H1 (cell line): ENCODE measurements around the gene SUSD6. TPM values are rescaled to one million over a fixed set of nuclear protein-coding genes. Genes with fewer than 3 reads are reported as not detected.

ENCODE experiments used
- CHD1 ChIP-seq: IDR thresholded peaks from 2 replicates; pipeline ENCODE4 v1.6.1; 2012; ENCODE audit warnings: low read depth, low read length, improper control_type of control experiment
- GABPA ChIP-seq: IDR thresholded peaks from 2 replicates; pipeline ENCODE4 v1.6.1; 2011; ENCODE audit warnings: mild to moderate bottlenecking, low read length, moderate library complexity, borderline replicate concordance; ENCODE audit not compliant: insufficient read depth
- HDAC6 ChIP-seq: IDR thresholded peaks from one replicate; pipeline ENCODE4 v1.7.1; 2012; ENCODE audit warnings: low read depth, mild to moderate bottlenecking, inconsistent platforms, low read length, moderate library complexity
- KDM4A ChIP-seq: IDR thresholded peaks from one replicate; pipeline ENCODE4 v1.7.1; 2012; ENCODE audit warnings: low read depth, mild to moderate bottlenecking, moderate library complexity, low read length, inconsistent platforms; ENCODE audit not compliant: severe bottlenecking
- KDM5A ChIP-seq: fragments of 200-600 bp; IDR thresholded peaks from 2 replicates; pipeline ENCODE4 v1.7.1; 2012; ENCODE audit warnings: mild to moderate bottlenecking, low read length, inconsistent platforms, mixed read lengths
- POLR2AphosphoS5 ChIP-seq: IDR thresholded peaks from 2 replicates; pipeline ENCODE4 v1.6.1; 2011; ENCODE audit warnings: low read depth, low read length
- RFX5 ChIP-seq: IDR thresholded peaks from 2 replicates; pipeline ENCODE4 v1.6.1; 2011; ENCODE audit warnings: low read depth, low read length, improper control_type of control experiment, borderline replicate concordance
- YY1 ChIP-seq: IDR thresholded peaks from 2 replicates; pipeline ENCODE4 v1.6.1; 2011; ENCODE audit warnings: low read depth, mild to moderate bottlenecking, low read length
- polyA plus RNA-seq, 7 experiments: library from polyadenylated mRNA; depleted of rRNA in 3 of 7; stranded (reverse) in 5 of 7; unstranded in 2 of 7; fragments of >200 nt in 5 of 7; fragments of 200-250 nt in 2 of 7; gene quantifications; 1 replicate in 5 of 7; 2 replicates in 1 of 7; 4 replicates in 1 of 7; pipeline versions ENCODE4 v1.2.1 to v1.2.3, GENCODE V29; 2011 to 2013; ENCODE audit warnings: missing spikeins in 2 of 7, mixed read lengths in 2 of 7
- total RNA-seq: library from RNA; stranded (reverse); fragmentation: NEBNext Ultra II Directional; extraction: Animal tissue kit (Norgen Biotek cat#: 25700); gene quantifications from 2 replicates; pipeline ENCODE4 v1.2.1, GENCODE V29; 2021
- TF ChIP-seq, protein P1 (sequence below): fragments of 300-600 bp; sonication (generic); IDR thresholded peaks from 2 replicates; pipeline ENCODE4 v1.7.1; 2012; ENCODE audit warnings: low read length, moderate library complexity, mild to moderate bottlenecking, inconsistent platforms; ENCODE audit not compliant: insufficient replicate concordance
- TF ChIP-seq, protein P2 (sequence below), 3 experiments: IDR thresholded peaks; 1 replicate in 2 of 3; 2 replicates in 1 of 3; pipeline versions ENCODE4 v1.5.1 to v1.6.1; 2011; ENCODE audit warnings: low read length in 3 of 3, mild to moderate bottlenecking in 3 of 3, inconsistent platforms in 2 of 3, low read depth in 1 of 3, moderate library complexity in 1 of 3; ENCODE audit not compliant: insufficient read depth in 1 of 3; ENCODE audit errors: control extremely low read depth in 1 of 3

Gene SUSD6
- total and polyA plus RNA-seq, 2 of the 8 experiments (the other 6 are each of a cell fraction or from before 2014, with no cell fraction given) = 3.0 to 3.8 TPM

DNA sequence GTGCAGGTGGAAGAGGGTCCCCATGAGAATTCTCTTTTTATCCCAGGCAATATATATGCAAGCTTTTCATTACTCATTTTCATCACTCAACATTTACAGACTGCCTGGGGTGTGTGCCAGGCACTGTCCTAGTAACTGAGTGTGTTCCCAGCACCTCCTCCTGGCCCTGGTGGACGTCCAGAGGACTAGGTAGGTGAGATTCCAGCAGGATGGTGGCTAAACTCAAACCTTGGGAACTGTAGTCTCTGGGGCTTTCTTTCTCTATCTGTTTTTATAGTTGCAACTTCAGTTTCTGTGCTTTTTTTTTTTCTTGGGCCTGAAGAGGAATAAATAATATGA lies 63.8 kb downstream of the SUSD6 start (continued):
- TF ChIP-seq, protein P1, sequence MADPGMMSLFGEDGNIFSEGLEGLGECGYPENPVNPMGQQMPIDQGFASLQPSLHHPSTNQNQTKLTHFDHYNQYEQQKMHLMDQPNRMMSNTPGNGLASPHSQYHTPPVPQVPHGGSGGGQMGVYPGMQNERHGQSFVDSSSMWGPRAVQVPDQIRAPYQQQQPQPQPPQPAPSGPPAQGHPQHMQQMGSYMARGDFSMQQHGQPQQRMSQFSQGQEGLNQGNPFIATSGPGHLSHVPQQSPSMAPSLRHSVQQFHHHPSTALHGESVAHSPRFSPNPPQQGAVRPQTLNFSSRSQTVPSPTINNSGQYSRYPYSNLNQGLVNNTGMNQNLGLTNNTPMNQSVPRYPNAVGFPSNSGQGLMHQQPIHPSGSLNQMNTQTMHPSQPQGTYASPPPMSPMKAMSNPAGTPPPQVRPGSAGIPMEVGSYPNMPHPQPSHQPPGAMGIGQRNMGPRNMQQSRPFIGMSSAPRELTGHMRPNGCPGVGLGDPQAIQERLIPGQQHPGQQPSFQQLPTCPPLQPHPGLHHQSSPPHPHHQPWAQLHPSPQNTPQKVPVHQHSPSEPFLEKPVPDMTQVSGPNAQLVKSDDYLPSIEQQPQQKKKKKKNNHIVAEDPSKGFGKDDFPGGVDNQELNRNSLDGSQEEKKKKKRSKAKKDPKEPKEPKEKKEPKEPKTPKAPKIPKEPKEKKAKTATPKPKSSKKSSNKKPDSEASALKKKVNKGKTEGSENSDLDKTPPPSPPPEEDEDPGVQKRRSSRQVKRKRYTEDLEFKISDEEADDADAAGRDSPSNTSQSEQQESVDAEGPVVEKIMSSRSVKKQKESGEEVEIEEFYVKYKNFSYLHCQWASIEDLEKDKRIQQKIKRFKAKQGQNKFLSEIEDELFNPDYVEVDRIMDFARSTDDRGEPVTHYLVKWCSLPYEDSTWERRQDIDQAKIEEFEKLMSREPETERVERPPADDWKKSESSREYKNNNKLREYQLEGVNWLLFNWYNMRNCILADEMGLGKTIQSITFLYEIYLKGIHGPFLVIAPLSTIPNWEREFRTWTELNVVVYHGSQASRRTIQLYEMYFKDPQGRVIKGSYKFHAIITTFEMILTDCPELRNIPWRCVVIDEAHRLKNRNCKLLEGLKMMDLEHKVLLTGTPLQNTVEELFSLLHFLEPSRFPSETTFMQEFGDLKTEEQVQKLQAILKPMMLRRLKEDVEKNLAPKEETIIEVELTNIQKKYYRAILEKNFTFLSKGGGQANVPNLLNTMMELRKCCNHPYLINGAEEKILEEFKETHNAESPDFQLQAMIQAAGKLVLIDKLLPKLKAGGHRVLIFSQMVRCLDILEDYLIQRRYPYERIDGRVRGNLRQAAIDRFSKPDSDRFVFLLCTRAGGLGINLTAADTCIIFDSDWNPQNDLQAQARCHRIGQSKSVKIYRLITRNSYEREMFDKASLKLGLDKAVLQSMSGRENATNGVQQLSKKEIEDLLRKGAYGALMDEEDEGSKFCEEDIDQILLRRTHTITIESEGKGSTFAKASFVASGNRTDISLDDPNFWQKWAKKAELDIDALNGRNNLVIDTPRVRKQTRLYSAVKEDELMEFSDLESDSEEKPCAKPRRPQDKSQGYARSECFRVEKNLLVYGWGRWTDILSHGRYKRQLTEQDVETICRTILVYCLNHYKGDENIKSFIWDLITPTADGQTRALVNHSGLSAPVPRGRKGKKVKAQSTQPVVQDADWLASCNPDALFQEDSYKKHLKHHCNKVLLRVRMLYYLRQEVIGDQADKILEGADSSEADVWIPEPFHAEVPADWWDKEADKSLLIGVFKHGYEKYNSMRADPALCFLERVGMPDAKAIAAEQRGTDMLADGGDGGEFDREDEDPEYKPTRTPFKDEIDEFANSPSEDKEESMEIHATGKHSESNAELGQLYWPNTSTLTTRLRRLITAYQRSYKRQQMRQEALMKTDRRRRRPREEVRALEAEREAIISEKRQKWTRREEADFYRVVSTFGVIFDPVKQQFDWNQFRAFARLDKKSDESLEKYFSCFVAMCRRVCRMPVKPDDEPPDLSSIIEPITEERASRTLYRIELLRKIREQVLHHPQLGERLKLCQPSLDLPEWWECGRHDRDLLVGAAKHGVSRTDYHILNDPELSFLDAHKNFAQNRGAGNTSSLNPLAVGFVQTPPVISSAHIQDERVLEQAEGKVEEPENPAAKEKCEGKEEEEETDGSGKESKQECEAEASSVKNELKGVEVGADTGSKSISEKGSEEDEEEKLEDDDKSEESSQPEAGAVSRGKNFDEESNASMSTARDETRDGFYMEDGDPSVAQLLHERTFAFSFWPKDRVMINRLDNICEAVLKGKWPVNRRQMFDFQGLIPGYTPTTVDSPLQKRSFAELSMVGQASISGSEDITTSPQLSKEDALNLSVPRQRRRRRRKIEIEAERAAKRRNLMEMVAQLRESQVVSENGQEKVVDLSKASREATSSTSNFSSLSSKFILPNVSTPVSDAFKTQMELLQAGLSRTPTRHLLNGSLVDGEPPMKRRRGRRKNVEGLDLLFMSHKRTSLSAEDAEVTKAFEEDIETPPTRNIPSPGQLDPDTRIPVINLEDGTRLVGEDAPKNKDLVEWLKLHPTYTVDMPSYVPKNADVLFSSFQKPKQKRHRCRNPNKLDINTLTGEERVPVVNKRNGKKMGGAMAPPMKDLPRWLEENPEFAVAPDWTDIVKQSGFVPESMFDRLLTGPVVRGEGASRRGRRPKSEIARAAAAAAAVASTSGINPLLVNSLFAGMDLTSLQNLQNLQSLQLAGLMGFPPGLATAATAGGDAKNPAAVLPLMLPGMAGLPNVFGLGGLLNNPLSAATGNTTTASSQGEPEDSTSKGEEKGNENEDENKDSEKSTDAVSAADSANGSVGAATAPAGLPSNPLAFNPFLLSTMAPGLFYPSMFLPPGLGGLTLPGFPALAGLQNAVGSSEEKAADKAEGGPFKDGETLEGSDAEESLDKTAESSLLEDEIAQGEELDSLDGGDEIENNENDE = no peak
- TF ChIP-seq KDM5A (no peak), HDAC6 (no peak), RFX5 (no peak), GABPA (no peak), KDM4A (no peak), YY1 (no peak), CHD1 (no peak), POLR2AphosphoS5 (no peak)
- TF ChIP-seq, protein P2, sequence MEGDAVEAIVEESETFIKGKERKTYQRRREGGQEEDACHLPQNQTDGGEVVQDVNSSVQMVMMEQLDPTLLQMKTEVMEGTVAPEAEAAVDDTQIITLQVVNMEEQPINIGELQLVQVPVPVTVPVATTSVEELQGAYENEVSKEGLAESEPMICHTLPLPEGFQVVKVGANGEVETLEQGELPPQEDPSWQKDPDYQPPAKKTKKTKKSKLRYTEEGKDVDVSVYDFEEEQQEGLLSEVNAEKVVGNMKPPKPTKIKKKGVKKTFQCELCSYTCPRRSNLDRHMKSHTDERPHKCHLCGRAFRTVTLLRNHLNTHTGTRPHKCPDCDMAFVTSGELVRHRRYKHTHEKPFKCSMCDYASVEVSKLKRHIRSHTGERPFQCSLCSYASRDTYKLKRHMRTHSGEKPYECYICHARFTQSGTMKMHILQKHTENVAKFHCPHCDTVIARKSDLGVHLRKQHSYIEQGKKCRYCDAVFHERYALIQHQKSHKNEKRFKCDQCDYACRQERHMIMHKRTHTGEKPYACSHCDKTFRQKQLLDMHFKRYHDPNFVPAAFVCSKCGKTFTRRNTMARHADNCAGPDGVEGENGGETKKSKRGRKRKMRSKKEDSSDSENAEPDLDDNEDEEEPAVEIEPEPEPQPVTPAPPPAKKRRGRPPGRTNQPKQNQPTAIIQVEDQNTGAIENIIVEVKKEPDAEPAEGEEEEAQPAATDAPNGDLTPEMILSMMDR (IDR thresholded peaks at IDR 0.05; ENCODE audit: control extremely low read depth in 1 of 3, insufficient read depth in 1 of 3, low read depth in 1 of 3, low read length in 3 of 3) = no peak; a peak in 1 of 4 replicates
